ENCODE results near the gene KLHL24.
A peak's percentile ranks its signal among the peaks of the same experiment; 100 is the strongest.
"Not testable (repeated sequence)": the region's sequence is repeated elsewhere in the genome, so short reads cannot be mapped to it uniquely, and the experiment has no call there.

Gene KLHL24, protein sequence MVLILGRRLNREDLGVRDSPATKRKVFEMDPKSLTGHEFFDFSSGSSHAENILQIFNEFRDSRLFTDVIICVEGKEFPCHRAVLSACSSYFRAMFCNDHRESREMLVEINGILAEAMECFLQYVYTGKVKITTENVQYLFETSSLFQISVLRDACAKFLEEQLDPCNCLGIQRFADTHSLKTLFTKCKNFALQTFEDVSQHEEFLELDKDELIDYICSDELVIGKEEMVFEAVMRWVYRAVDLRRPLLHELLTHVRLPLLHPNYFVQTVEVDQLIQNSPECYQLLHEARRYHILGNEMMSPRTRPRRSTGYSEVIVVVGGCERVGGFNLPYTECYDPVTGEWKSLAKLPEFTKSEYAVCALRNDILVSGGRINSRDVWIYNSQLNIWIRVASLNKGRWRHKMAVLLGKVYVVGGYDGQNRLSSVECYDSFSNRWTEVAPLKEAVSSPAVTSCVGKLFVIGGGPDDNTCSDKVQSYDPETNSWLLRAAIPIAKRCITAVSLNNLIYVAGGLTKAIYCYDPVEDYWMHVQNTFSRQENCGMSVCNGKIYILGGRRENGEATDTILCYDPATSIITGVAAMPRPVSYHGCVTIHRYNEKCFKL

DNA sequence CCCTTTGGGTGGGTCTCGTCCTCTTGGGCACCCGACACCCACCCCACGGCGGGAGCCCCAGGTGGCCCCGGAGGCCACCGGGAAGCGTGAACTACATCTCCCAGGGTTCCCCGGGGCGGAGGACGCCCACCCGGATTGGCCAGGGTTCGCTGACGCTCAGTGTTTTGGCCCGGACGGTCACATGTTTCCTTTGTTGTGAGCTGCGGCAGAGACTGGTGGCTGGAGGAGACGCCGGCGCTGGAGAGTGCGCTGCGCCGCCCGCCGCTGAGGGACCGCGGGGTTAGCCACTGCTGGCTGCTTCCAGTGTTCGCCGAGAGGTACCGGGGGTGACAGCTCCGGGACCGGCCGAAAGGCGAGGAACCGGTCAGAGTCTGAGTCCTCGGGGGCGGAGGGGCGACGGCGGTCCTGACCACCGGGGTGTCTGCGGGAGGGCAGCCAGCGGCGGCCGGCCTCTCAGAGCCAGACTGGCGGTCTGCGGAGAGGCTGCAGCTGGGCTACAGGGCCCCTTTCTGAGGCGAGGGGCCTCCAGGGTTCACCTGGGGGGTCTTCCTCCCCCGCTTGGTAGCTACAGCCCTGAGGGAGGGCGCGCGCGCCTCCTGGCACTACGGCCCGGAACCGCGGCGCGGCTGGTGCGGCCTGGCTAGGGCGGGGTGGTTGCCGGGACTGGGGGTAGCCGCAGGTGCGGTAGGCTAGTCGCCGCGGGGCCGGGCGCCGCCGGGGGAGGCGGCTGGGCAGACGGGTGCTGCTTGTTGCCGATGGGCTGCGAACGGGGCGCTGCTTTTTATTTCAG is at the start of gene KLHL24:
KLHL24 (plus strand) TSS at position 193 of the 790 bp plus-strand sequence. CDS start 14,734 bp downstream, outside the sequence.
- DNase-seq = peak; percentile 39

DNA sequence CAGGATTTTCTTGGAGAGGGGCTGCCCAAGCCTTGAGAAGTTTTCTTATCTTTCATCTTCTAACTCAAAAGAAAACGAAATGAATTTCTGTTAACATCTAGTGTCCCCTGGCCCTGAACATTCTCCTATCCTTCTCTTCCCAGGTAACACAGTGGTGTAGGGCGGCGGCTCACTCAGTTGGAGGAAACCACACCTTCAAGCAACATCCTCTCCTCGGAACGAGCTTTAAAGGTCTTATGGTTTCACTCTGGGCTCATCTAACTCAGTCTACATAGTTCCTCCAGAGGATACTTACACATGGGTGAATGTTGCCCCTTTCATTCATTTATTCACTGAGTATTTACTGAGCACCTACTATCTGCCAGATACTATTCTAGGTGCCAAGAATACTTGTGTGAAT is 48.9 kb upstream of the KLHL24 start:
- no peak for DNase-seq

DNA sequence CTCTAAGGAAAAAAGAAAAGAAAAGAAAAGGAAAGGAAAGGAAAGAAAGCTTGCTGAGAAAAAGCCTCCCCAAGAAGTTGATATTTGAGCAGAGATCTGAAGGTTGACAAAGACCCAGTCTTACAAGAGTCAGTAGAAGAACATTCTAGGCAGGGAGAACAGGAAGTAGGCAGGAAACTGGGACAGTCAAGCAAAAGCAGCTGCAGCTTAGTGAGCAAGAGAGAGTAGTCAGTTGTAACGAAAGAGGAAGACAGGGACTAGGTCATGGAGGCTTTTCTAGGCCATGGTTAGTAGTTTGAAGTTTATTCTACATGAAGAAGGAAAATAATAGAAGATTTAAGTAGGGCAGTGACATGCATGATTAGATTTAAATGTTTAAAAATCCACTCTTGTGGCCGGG is 48.1 kb upstream of the KLHL24 start:
- DNase-seq = no peak

DNA sequence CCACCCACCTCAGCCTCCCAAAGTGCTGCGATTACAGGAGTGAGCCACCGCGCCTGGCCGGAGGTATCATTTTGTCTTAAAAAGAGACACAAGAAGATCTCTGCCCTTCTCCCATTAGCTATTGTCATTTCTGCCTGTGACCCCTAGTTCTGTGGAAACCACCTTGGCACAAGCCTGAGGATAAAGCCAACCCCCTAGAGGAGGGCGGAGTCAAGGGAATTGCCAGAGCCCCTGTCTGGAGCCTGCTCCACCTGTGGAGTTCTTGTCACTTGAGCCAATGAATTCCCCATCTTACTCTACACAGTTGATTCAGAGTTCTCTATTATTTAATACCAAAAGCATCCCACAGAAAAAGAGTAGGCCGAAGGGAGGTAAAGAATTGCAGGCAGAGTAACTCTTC is 45.0 kb upstream of the KLHL24 start:
- no peak for DNase-seq

DNA sequence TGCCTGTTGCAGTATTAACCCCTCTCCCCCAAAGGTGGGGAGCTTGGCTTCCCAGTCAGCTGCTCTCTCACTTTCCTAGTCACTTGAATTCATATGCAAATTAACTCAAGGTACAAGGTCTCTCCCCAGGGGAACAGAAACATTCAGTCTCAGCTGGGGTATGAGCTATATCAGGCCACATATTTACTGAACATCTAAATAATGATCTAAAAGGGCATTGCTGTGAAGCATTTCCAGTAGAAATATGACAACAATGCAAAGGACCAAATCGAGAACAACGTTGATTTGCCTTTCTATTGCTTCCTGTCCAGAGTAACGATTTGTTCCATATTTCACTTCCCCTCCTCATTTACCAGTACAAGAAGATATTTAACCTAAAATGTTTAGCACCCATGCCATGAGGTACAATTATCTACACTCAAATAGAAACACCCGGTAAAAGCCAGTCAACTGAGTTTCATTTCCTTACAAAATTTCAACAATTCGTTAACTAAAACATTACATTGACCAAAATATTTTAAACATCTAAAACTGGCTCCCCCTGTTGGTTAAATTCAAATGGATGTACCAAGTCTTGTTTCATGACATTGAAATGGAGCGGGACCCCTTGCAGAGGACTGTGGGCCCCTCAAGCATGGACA is 43.4 kb upstream of the KLHL24 start:
- no peak for DNase-seq

DNA sequence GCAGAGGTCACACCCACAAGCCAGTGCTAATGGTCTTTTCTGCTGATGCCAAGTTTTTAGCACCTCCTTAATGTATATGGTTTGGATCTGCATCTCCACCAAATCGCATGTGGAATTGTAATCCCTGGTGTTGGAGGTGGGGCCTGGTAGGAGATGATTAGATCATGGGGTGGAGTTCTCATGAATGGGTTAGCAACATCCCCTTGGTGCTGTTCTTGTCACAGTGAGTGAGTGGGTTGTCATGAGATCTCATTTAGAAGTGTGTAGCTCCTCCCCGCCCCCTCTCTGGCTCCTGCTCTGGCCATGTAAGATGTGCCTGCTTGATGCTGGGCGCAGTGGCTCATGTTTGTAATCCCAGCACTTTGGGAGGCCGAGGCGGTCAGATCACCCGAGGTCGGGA is 42.6 kb upstream of the KLHL24 start:
- DNase-seq = no peak

DNA sequence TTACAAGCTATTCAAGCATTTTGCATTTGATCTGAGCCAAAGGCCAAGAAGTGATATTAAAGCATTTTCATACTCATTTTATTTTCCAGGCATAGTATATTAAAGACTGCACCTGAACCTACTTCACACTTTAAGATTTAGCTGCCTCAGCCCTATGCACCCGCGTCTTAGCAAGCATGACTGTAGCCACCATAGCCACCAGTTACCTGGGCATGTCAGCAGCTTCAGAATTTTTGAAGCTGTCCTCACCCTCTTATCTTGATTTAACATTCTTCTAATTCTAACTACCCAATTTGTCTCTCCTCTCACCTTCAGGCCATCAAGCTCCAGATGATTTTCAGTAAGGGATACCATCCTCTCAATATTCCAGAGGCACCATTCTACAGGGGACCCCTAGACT is 40.8 kb upstream of the KLHL24 start:
- DNase-seq = no peak

DNA sequence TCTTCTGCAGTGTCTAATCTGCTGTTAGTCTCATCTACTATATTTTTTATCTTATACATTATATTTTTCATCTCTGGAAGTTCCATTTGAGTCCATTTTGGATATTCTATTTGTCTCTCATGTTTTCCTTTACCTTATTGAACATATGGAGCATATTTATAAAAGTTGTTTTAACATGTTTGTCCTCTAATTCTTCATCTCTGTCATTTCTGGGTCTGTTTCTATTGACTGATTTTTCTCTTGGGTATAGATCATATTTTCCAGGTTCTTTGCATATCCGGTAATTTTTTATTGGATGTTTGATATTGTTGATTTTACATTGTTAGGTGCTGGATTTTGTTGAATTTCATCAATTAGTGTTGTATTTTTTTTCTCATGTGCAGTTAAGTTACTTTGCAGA is 37.5 kb upstream of the KLHL24 start:
- no peak for DNase-seq

DNA sequence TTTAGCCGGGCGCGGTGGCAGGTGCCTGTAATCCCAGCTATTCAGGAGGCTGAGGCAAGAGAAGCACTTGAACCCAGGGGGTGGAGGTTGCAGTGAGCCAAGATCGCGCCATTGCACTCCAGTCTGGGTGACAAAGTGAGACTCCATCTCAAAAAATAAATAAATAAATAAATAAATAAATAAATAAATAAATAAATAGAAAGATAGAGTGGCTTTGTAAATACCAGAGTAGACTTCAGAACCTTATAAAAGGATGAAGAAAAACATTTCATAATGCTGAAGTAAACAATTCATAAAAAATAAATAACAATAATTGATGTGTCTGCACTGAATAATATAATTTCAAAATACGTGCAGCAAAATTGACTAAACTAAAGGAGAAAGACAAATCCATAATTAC is 24.1 kb upstream of the KLHL24 start:
- not testable (repeated sequence) for DNase-seq

DNA sequence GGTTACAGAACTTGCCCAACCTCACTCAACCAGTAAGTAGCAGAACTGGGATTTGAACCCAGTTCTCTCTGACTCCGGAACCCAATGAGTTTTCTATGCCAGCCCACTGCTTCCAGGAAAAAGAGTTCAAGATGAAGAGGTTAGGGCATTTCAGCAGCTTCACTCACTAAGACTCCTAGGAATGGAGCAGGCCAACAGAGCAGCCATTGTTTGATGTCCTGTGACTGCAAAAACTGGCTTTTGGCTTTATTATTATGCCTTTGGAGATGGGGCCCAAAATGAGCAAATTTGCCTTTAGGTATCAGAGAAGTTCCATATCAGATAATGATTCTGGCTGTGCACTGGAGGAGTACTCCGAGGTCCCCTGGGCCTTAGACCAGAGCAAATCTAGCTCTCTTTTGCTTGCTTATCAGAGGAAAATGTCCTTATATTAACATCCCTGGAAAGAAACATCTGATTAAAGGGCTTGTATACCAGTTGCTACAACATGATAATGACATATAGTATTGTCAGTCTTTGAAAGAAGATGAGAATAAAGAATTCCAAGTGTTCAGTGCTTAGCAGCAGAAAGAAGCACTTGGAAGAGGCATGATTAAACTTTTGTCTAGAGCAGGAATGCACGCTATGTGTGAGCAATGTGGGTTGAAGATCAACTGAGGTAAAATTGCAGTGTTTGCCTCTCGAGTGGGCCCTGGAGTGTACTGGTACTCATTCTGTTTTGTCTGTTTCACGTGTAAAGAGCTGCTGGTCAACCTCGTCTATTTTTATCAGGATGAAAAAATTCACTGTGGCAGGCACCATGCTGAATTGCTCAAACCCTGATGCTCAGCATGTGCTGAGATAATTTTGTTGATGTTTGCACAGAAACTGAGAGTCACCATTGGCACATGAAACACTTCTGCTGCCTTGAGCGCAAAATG is 21.8 kb upstream of the KLHL24 start:
- no peak for DNase-seq

DNA sequence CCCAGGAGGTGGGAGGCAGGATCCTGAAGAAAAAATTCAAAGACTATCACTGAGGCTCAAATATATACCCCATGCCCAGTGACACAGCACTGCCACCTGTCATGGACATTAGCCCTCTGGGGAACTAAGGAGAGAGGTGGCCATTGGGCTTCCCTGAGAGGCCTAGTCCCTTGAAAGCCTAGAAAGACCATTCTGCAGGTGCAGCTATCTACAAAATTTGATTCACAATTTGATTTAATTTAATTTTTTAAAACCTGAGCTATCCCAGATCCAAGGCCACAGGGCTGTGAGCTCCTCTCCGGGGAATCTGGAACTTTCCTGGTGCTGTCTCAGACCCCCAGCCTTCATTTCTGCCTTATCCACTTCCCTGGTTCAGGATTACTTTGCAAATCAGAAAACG is 16.9 kb upstream of the KLHL24 start:
- DNase-seq = no peak

DNA sequence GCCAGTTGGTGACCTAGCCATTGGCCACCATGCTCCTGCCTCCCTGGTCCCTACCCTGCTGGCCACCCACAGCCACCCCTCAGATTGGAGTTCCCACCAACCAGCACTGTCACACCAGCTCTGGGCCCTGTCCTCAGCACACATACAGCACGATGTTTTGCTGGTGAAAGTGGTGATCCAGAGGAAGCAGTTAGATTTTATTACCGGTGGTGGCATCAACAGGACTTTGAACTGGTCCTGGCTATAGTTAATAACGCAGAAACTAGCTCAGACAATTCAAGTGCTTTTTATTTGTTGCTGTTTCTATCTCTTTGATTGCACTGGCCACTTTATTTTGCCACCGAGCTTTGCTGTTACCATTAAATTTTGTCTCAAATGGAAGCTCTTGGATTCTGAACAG is 16.4 kb upstream of the KLHL24 start:
- DNase-seq = no peak

DNA sequence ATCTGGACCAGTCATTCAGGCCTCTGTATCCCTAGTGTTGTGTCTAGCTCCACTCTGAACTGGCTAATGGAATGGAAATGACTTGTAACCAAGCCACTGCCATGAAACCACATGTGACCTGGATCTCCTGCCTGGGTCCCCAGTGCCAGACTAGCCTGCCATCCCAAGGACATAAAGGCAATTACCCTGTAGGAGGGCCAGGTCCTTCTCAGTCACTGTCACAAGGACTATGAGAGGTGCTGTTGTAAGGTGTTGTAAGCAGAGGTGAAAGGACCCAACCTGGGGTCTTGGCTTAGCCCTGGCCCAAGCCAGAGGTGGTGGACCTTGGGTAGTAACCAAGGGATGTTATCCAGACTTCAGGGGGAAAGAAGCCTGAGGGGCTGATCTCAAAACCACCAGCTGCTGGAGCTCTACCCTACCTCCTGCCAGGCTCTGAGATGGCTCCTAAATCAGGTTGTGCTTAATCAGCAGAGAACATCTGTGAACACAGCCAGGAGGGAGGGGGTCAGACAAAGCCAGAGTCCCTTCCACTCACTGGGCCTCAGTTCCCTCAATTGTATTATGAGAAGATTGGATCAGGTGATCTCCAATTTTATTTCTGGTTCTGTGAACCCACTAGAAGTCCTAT is 15.7 kb upstream of the KLHL24 start:
- DNase-seq = no peak

DNA sequence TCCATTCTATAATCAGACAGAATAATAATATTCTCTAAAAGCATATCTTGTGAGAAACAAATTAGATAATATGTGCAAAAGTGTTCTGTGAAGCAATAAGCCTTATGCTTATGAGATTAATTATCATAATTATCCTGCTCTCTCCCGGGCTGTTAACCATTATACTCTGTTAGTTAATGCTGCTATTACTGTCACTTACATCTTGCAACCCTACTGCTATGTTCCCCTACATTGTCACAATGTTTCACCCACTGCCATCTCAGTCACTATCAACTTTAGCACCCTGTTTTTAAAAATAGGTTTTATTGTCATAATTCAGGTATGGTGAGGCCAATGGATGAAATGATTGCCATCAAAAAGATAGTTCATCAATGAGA is 15.2 kb upstream of the KLHL24 start:
- no peak for DNase-seq

DNA sequence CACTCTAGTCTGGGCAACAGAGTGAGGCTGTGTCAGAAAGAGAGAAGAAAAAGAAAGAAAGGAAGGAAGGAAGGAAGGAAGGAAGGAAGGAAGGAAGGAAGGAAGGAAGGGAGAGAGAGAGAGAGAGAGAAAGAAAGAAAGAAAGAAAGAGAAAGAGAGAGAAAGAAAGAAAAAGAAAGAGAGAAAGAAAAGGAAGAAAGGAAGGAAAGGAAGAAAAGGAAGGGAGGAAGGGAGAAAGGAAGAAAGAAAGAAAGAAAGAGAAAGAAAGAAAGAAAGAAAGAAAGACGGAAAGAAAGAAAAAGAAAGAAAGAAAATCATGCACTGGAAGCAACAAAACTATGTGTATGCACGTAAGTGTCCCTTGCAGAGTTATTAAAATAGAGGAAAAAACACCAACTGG is 12.9 kb upstream of the KLHL24 start:
- DNase-seq = not testable (repeated sequence)

DNA sequence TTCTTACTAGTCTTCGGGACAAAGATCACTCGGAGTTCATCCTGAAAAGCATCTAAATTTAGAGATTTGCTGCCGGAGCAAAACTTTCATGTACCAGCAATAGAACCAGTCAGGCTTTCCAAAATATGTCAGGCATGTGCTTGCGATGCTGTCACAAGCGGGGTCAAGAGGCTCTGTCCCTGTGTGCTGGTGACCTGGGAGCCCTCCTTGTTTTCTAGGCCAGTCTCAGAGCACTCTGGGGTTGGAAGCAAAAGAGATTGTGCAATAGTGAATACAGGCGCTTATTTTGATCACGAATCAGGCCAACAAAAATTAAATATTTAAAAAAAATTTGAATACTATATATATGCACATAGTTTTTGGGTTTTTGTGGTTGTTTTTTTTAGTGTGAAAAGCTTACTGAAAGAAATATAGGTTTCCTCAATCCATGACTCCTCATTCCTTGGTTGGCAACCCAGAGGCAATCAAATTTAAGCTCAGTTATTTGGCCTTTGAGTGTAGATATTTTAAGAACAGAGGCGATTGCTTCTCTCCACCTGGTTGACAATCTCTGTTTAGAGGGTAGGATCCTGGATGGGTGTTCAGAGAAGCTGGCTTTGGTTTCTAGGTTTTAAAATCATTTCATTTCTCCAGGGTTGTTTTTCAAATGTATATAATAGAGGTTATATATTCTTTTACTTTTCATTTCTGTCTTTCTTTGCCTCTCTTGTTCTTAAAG is 8.4 kb upstream of the KLHL24 start:
- no peak for DNase-seq

DNA sequence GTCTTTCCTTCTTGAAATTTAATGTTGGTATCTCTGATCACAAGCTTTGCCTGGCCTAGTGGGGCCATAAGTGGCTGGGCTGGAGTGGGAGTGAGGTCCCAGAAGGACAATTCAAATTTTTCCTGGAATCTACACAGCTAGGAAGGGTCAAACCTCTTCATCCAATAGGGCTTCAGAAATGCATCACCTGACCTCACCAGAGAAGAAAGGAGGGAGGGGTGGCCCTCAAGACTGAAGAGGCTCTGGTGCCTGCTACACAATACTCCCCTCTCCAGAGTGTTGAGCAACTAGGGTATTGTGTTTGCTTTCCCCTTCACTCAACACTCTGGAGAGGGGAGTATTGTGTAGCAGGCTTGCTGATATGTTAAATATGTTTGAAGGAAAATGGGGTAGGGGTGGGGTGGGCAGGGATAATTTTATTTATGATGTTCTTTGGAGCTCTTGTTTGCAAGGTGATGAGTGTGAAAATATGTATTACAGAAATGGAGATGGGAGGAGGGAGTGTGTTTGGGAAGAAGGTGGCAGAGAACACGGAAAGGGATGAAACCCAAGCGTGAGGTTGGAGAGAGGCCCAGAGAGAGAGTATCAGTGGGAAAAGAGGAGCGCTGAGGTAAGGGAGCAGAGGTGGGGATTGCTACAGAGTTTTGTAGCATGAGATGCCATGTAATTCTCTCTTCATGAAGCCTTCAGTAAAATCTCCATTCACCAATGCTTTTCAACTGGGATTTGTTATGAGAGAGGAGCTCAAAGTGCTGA is 5.7 kb upstream of the KLHL24 start:
- no peak for DNase-seq

DNA sequence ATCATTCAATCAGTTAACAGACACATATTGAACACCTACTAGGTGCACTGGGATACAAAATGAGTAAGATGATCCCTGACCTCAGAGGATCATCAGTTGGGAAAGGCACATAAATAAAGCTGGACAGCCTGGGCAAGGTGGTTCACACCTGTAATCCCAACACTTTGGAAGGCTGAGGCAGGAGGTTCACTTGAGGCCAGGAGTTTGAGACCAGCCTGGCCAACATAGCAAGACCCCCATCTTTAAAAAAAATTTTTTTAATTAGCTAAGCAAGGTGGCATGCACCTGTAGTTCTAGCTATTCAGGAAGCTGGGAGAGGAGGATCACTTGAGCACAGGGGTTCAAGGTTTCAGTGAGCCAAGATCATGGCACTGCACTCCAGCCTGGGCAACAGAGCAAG is 3.7 kb upstream of the KLHL24 start:
- DNase-seq = no peak

DNA sequence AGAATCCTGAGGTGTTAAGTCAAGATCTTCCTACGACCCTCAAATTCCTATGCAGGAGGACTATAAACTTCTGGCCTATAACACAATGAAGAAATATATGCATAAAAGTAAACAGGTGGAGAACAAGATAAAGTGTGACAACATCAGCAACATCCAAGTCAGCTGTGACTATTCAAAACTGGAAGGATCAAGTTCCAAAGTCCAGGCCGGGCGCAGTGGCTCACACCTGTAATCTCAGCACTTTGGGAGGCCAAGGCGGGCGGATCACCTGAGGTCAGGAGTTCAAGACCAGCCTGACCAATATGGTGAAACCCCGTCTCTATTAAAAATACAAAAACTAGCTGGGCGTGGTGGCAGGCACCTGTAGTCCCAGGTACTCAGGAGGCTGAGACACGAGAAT is 2.7 kb upstream of the KLHL24 start:
- not testable (repeated sequence) for DNase-seq

DNA sequence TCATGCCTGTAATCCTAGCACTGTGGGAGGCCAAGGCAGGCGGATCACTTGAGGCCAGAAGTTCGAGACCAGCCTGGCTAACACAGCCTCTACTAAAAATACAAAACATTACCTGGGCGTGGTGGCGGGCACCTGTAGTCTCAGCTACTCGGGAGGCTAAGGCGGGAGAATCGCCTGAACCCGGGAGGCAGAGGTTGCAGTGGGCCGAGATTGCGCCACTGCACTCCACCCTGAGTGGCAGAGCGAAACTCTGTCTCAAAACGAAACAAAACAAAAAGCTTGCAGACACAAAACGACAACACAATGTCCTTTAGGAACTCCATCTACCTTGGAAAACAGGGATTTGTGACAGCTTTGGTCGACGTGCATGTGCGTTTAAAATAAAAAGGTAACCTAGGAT is 716 bp upstream of the KLHL24 start:
- DNase-seq = no peak

DNA sequence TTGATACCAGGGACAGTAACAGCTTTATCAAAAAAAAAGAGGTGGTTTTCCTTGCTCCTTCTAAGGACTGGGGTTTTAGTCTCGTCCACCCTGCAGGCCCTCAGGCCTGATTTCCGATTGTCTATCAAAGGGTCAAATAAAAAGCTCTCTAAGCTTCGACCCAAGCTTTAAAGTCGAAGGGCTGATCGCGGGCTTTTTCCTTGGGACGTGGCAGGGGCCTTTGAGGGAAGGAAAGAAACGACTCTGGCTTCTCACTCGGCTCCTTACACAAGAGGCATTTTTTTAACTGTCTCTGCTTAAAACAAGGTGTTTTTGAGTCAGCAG is 354 bp upstream of the KLHL24 start:
- no peak for DNase-seq

Data from cortex of kidney (tissue), 1 donor.